Measurements from ENCODE around the gene GPRIN2.

The GPRIN2 gene

DNA sequence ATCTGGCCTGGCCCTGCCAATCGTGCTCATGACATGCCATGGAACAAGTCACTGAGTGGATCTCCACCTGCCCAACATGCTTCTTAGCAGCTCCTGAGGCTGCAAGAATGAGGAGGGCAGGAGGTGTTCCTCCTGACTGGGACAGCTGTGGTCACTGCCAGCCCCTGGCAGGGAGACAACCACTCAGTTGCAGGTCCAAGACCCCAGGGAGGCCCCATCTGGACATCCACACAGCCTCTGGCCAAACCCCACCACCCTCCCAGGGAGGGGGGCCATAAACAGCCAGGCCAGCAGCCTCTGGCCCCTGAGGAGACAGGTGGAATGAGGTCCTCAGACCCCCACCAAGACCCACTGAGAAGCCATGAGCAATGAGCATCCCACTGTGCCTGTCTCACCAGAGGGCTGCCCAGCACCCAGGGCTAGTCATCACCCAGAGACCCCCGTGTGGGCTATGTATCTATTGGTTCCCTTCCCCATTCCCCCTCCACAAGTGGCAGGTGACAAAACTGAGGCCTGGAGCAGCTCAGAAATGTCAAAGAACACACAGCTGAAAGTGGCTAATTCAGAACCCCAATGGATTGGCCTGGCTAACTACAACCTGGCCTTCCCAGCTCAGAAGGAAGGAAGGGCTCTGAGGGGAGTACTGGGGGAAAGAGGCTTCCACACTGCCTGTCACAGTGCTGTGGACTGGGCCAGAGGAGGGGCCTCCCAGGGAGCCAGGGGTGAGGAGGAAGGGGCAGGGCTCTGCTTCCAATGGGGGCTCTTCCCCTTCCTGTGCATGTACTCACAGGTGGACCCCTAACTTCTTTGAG lies 3.0 kb downstream of the GPRIN2 start:
- Histone ChIP-seq H3K4me3 (ENCODE audit: low read depth, low read length) (no peak overlapping the region), H3K27me3 (ENCODE audit: control insufficient read depth, insufficient read depth, low read length) (peaks cover 34% of the 10 kb centered on the region), H3K27ac (ENCODE audit: low read depth, low read length) (no peak overlapping the region), H3K9me3 (ENCODE audit: control insufficient read depth, insufficient read depth, low read depth, low read length) (no peaks in the 10 kb centered on the region), H3K4me1 (ENCODE audit: control insufficient read depth, insufficient read depth, low read length) (peaks cover 11% of the 10 kb centered on the region), H3K9ac (ENCODE audit: low read length) (no peak overlapping the region), H3K36me3 (ENCODE audit: control insufficient read depth, insufficient read depth, low read length) (peaks cover 34% of the 10 kb centered on the region)

DNA sequence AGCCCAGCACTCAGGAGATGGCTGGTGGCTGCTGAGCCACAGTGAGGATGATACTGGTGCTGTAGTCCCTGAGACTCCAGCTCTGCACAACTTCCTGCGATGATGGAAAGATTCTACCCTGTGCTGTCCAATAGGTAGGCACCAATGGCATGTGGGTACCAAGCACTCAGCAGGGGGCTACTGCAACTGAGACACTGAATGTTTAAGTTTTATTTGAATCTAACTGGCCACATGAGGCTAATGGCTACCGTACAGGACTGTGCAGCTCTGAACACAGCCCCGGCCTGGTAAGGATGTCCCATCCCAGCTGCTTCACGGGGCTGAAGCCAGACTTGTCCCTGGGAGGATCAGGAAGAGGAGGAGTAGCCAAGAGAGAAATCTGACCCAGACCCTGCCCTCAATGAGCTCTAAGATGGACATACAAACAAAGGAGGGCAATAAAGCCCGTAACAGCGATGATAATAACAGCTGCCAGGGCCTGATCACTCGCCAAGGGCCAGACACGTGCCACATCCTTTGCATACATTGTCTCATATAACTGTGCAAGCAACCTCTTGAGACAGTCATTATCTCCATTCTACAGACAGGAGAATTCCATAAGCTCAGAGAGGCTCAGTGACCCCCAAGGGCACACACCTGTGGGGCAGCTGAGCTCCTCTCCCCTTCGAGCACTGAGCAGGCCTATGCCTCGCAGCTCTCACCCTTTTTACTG lies 3.8 kb downstream of the GPRIN2 start:
- Histone ChIP-seq H3K36me3 (ENCODE audit: control insufficient read depth, insufficient read depth, low read length) (peaks cover 34% of the 10 kb centered on the region), H3K4me1 (ENCODE audit: control insufficient read depth, insufficient read depth, low read length) (peaks cover 18% of the 10 kb centered on the region), H3K9ac (ENCODE audit: low read length) (no peak overlapping the region), H3K27ac (ENCODE audit: low read depth, low read length) (no peak overlapping the region), H3K4me3 (ENCODE audit: low read depth, low read length) (no peak overlapping the region), H3K27me3 (ENCODE audit: control insufficient read depth, insufficient read depth, low read length) (peaks cover 26% of the 10 kb centered on the region), H3K9me3 (ENCODE audit: control insufficient read depth, insufficient read depth, low read depth, low read length) (no peaks in the 10 kb centered on the region)

DNA sequence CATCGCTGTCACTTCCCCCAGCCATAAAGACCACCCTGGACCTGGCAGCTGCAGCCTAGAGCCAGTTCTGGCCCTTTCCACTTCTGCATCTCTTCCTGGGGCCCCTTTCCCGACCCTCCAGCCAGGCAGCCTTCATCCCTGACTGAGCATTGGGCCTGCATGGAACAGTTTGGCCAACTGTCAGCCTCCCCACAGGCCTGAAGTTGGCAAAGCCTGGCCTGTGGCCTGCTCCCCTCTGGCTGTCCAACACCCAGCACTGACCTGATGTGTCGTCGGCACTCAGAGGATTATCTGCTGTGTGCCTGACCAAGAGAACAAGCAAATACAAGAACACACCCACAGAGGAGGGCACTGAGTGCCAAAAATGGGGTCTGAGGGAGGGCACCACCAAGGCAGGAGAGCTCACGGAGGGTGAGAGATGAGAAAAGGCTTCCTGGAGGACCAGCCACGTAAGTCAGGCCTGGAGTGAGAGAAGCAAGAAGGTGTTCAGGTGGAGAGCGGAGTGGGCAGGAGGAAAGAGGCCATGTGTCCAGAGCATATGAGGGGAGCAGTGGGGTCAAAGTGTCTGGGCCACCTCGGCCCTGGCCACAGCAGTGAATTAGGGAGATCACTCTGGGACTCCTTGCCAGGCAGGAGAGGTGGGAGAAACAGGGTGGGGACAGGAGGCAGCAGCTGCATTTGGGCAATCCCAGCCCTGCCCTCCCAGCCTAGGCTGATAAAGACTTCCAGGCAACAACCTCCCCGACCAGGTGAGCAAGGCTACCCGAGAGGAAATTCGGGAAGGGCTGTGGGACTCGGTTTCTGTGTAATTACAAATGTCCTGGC lies 4.5 kb downstream of the GPRIN2 start:
- peaks cover 18% of the 10 kb centered on the region for H3K4me1 ChIP-seq (ENCODE audit: control insufficient read depth, insufficient read depth, low read length)
- no peak overlapping the region for H3K9ac ChIP-seq (ENCODE audit: low read length)
- H3K36me3 ChIP-seq (ENCODE audit: control insufficient read depth, insufficient read depth, low read length): peaks cover 34% of the 10 kb centered on the region
- peaks cover 18% of the 10 kb centered on the region for H3K27me3 ChIP-seq (ENCODE audit: control insufficient read depth, insufficient read depth, low read length)
- no peak overlapping the region for H3K4me3 ChIP-seq (ENCODE audit: low read depth, low read length)
- no peak overlapping the region for H3K27ac ChIP-seq (ENCODE audit: low read depth, low read length)
- no peaks in the 10 kb centered on the region for H3K9me3 ChIP-seq (ENCODE audit: control insufficient read depth, insufficient read depth, low read depth, low read length)

DNA sequence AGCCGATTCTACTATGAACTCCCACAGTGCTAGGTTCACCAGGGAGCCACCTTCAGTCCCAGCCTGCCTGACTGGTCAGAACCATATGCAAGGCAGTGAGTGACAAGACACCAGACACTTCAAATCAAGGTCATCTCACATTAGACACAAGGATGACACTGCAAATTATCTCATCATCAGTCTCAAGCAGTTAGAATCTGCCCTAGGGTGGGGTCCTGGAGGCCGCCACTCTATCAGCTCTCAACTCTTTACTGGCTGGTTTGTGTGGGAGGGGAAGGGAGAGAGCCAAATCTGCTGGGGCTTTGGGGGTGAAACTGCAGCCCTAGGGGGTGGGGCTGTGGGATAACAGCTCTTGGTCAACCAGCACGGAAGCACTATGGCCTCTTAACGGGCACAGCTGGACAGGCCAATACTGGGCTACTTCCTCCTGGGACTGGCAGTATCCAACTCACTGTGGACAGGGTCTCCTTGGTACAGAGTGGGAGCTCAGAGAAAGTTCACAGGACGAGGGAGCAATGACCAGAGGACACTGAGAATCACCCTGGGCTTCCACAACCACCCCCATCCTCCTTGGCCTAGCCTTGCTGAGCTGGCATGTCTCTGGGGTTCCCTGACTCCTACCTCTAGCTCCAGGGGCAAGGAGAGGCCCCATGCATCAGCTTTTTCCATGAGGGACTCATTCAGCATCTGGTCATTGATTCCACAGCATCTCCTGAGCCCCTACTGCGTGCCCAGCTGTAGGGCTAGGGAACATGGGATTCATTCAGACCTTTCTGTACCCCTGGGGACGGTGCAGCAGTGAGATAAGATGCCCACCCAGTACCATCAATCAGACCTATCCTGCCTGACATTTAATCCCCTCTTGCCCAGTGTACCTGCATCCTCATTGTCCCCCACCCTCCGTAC lies 5.4 kb downstream of the GPRIN2 start:
- Histone ChIP-seq H3K27ac (ENCODE audit: low read depth, low read length) (no peak overlapping the region), H3K27me3 (ENCODE audit: control insufficient read depth, insufficient read depth, low read length) (peaks cover 12% of the 10 kb centered on the region; the same call in 1 of the 2 replicates), H3K36me3 (ENCODE audit: control insufficient read depth, insufficient read depth, low read length) (peaks cover 34% of the 10 kb centered on the region), H3K4me1 (ENCODE audit: control insufficient read depth, insufficient read depth, low read length) (peaks cover 18% of the 10 kb centered on the region), H3K9ac (ENCODE audit: low read length) (no peak overlapping the region), H3K9me3 (ENCODE audit: control insufficient read depth, insufficient read depth, low read depth, low read length) (no peaks in the 10 kb centered on the region), H3K4me3 (ENCODE audit: low read depth, low read length) (no peak overlapping the region)

DNA sequence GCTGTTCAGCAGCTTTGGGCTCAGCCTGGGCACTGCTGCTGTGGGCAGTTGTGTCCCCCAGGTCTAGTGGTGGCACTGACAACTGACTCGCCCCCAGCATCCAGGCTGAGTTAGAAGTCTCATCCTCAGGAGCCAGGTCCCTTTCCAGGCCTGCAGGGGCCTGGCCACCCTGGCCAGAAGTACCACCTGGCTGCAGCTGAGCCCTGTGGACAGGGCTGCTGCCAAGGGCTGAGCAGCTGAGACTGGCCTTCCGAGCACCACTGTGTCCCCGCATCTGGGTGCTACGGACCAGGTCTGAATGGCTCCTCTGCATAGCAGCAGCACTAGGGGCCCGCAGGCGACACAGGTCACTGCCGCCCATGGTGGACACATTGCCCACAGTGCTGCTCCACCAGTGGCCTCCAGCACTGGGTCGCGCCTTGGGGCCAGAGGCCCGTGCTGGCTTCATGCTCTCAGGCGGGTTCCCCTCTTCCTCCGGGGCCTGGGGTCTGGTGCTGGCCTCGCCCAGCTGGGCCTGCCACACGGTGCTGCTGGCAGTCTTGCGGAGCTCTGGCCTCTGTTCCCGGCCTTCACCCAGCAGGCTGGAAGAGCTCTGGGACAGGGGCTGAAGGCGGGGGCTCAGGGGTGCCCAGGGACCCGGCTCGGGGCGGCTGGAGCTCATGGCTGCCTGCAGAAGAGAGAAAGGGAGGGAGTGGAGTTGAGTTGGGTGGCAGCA lies 6.2 kb downstream of the GPRIN2 start:
- H3K9ac ChIP-seq (ENCODE audit: low read length): no peak overlapping the region
- H3K9me3 ChIP-seq (ENCODE audit: control insufficient read depth, insufficient read depth, low read depth, low read length): no peaks in the 10 kb centered on the region
- H3K4me1 ChIP-seq (ENCODE audit: control insufficient read depth, insufficient read depth, low read length): peaks cover 13% of the 10 kb centered on the region
- H3K36me3 ChIP-seq (ENCODE audit: control insufficient read depth, insufficient read depth, low read length): peaks cover 34% of the 10 kb centered on the region
- peaks cover 5% of the 10 kb centered on the region; the same call in 1 of the 2 replicates for H3K27me3 ChIP-seq (ENCODE audit: control insufficient read depth, insufficient read depth, low read length)
- H3K27ac ChIP-seq (ENCODE audit: low read depth, low read length): no peak overlapping the region
- H3K4me3 ChIP-seq (ENCODE audit: low read depth, low read length): no peak overlapping the region

DNA sequence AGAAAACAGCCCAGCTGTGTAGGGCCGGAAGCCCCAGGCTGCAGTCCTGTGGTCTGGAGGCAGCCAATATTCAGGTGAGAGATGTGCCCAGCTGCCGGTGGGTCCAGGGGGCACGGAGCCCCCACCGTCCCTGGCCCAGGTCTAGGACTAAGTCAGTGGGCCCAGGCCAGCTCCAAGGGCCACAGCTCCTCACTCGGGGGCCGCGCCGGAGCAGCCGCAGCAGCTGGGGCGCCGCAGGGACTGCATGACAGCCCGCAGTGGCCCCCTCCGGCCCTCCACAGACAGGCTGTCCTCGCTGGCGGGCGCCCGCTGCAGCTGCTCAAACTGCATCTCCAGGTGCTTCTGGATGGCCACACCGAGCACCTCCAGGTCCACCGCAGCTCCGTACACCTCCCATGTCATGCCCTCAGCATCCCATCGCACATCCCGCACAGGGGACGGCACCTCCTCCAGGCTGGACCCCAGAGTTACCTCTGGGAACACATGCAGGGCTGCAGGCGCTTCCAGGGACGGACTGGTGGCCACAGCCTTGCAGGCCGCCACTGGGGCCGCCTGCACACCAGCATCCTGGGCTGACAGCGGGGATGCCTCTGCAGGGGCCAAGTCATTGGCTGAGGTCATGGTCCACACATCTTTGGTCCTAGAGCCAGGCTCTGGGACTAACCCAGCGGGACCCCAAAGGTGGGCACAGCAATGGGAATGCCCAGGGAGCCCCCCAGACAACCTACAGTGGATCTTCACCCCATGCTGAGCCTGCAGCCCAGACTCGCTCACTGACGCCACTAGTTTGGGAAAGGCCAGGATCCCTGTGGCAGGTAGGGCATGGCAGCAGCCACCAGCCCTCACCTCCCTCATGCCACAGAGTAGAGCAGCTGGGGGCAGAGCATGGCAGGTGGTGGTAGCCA lies 7.0 kb downstream of the GPRIN2 start:
- no peak overlapping the region for H3K9ac ChIP-seq (ENCODE audit: low read length)
- peaks cover 11% of the 10 kb centered on the region; the same call in 1 of the 2 replicates for H3K4me1 ChIP-seq (ENCODE audit: control insufficient read depth, insufficient read depth, low read length)

DNA sequence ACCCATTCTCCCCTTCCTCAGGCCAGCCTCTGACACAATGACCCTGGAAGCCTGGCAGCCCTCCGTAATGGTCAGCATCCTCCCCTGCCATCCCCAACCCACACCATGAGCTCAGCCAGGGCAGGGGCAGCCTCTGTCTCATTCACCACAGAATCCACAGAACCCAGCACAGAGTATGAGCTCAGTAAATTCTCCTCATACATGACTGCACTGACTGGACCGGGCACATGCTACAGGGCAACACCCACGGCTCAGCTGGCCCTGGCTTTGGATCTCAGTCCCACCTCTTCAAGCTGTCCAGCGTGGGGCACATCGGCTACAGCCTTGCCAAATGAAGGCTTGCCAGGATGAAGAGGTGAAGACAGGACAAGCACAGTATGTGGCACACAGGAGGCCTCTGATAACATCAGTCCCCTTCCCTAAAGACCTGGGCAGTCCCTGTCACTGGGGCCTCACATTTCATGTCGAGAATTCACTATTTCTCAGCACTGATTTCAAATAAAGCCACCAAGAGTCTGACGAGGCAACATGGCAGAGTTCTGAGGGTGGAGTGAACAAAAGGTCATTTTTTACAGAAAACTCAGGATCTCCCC lies 7.9 kb downstream of the GPRIN2 start:
- Histone ChIP-seq H3K4me3 (ENCODE audit: low read depth, low read length) (no peak overlapping the region), H3K27ac (ENCODE audit: low read depth, low read length) (no peak overlapping the region), H3K36me3 (ENCODE audit: control insufficient read depth, insufficient read depth, low read length) (peaks cover 31% of the 10 kb centered on the region), H3K4me1 (ENCODE audit: control insufficient read depth, insufficient read depth, low read length) (peaks cover 11% of the 10 kb centered on the region; the same call in 1 of the 2 replicates), H3K9me3 (ENCODE audit: control insufficient read depth, insufficient read depth, low read depth, low read length) (no peaks in the 10 kb centered on the region), H3K27me3 (ENCODE audit: control insufficient read depth, insufficient read depth, low read length) (0 out of 2 replicates have a peak, but pooled peaks cover under 1% of the 10 kb centered on the region), H3K9ac (ENCODE audit: low read length) (no peak overlapping the region)

More for the DNA sequence above, 7.0 kb downstream of the GPRIN2 start:
- H3K9me3 ChIP-seq (ENCODE audit: control insufficient read depth, insufficient read depth, low read depth, low read length): no peaks in the 10 kb centered on the region
- peaks cover 34% of the 10 kb centered on the region for H3K36me3 ChIP-seq (ENCODE audit: control insufficient read depth, insufficient read depth, low read length)
- H3K4me3 ChIP-seq (ENCODE audit: low read depth, low read length): no peak overlapping the region
- no peaks in the 10 kb centered on the region; the same call in 1 of the 2 replicates for H3K27me3 ChIP-seq (ENCODE audit: control insufficient read depth, insufficient read depth, low read length)
- H3K27ac ChIP-seq (ENCODE audit: low read depth, low read length): no peak overlapping the region

DNA sequence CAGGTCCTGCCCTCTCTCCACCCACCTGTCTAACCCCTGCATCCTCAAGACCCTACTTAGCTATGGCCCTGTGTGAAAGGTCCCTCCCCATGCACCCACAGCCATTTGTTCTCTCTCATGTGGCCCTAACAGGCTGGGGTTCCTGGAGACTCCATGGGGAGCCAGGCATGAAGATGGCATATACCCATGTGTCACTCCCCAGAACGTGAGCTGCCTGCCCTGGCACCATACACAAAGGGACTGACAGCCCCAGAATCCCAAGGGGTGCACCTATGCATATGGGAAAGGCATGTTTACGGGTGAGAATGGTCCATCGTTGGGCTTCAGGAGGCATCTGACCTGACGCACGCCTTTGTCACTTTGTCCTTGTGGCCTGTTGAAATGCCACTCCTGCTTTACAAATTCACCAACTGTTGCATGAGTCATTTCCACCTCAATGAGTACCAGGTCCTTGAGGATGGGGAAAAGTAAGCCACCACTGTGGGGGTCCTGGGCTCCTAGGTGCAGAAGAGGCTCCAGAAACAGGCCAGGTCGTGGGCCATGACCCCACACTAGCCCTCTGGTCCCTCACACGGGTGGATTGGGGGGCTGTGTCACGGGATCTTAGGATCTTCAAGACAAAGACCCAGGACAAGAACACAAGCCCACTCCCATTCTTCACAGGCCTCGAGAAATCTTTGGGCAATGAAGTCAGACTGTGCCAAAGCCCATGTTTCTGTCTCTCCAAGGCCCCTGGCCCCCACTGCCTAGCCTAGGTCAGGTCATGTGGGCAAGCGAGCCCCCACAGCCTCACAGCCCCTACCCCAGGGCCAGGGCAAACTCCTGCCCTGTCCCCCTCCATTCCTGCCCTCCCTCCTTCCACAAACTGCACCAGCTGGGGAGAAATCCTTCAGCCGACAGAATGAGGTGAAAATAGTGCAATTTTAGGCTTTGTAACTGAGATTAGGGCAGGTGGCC lies 8.6 kb downstream of the GPRIN2 start:
- 0 out of 2 replicates have a peak, but pooled peaks cover 3% of the 10 kb centered on the region for H3K27me3 ChIP-seq (ENCODE audit: control insufficient read depth, insufficient read depth, low read length)
- no peak overlapping the region for H3K27ac ChIP-seq (ENCODE audit: low read depth, low read length)
- H3K9ac ChIP-seq (ENCODE audit: low read length): no peak overlapping the region
- no peak overlapping the region for H3K4me3 ChIP-seq (ENCODE audit: low read depth, low read length)
- H3K4me1 ChIP-seq (ENCODE audit: control insufficient read depth, insufficient read depth, low read length): peaks cover 14% of the 10 kb centered on the region; the same call in 1 of the 2 replicates
- peaks cover 29% of the 10 kb centered on the region for H3K36me3 ChIP-seq (ENCODE audit: control insufficient read depth, insufficient read depth, low read length)
- H3K9me3 ChIP-seq (ENCODE audit: control insufficient read depth, insufficient read depth, low read depth, low read length): no peaks in the 10 kb centered on the region

Data from HUES6 (cell line).